T47D (cell line): ENCODE data around the gene DCP2.

Source experiments
- DNase-seq, 2 experiments: peaks; one replicate each; pipeline versions ENCODE4 v3.0.0 to v3.0.0-alpha.2; 2011 to 2012; ENCODE audit warnings: low read depth in 1 of 2, low spot score in 1 of 2
- JUND ChIP-seq: IDR thresholded peaks from 2 replicates; pipeline ENCODE4 v1.6.1; 2012; ENCODE audit warnings: low read depth
- in situ Hi-C: cut with HindIII; loops from 2 replicates; pipeline ENCODE4 v1.10.0; 2016; ENCODE audit warnings: low sequenced_read_pairs, low pct_unique_long_range_greater_than_20kb

Gene DCP2

DNA sequence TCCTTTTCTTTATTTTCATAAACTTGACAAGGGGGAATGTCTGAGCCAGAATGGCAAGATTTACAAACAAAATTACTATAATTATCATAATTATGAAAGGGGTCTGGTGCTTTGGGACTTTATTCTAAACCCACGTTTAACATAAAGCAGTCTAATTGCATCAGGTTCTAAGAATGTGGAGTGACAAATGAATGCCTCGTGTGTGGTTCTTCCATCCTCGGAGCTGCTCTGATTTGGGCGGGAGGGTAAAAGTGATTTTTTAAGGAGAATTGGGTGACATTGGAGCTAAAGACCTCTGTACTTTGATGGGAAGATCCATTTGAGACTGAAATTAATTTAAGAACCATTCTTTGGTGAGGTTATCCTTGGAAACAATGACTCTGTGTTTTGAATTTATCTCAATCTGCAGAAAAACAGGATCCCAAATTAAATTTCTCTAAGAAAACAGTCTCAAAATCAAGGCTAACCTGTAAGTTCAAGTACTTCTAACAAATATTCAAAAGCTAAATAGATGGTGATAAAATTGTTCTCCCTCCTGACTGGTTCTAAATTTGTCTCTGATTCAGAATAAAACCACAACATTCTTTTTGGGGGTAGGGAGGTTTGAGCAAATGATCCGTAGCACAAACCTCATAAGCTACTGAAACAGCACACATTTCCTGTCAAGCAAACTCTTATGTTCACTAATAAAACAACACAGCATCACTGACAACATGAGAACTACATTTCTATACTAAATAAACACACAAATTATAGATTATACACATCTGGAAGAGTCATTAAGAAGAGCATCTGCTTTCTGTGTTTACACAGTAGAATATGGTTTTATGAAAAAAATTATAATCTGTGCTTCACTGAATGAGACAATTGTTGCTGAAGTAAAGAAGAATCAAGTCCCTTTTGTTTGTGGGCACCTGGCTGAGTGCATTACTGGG is 85.5 kb downstream of the DCP2 start:
- no peak for TF ChIP-seq JUND
- no peak for DNase-seq
- in situ Hi-C loops = no loop called here

DNA sequence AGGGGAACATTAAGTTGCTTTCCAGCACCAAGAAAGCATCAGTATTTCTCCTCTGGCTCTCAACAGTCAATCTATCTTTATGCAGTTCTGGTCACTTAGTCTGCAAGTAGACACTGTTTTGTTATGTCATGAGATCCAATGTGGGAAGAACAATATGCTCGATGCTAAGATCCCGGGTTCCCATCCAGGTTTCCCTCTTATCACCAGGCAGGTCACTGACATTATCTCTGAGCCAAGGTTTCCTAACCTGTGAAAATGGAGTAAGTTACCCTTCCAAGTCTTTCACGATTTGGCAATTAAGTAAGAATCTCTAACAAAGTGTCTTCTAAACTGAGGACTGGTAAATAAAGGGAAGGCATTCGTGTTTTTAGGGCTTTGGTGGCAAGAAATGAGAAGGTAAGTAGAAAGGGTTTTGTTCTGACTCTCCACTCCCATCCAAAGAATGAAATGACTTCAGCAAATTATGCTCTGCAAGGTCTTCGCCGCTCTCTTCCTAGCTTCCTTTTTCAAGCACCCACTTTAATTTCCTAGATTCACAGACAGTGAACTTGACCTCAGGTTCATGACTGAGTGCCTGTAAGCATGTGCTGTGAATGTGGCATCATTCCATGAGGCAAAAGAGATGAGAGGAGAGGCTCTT is 86.4 kb downstream of the DCP2 start:
- no peak for TF ChIP-seq JUND
- in situ Hi-C loops = no loop called here
- DNase-seq = no peak

DNA sequence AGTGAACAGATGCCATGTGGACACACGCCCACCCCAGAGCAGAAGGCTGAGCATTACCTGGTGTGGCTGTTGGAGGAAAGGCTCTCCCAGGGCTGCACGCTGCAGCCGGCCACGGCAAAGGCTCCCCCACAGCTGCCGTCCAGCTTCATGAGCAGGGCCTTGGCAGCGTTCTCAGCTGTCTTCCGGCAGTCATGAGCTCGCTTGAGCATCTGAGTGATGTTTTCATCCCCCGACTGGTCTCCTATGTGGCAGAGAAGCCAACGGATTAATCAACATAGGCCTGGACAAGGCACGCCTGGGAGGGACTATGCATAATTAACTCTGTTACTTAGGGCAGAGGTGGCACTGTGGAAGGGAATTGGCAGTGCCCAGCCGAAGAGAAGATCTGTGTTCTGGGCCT is 87.3 kb downstream of the DCP2 start:
- in situ Hi-C loops = no loop called here
- TF ChIP-seq JUND = no peak
- no peak for DNase-seq

DNA sequence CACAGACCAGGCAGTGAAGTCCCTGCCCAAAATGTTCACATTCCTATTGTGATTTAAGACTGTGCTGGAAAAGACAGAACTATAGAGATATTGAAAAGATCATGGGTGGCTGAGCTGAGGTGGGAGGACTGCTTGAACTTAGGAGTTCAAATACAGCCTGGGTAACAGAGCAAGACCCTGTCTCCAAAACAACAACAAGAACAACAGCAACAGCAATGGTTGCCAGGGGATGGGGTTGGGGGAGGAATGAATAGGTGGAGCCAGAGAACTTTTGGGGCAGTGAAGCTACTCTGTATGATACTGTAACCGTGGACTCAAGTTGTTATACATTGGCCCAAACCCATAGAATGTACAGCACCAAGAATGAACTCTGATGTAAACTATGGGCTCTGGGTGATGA is 88.2 kb downstream of the DCP2 start:
- no peak for DNase-seq
- no peak for TF ChIP-seq JUND
- in situ Hi-C loops = no loop called here

DNA sequence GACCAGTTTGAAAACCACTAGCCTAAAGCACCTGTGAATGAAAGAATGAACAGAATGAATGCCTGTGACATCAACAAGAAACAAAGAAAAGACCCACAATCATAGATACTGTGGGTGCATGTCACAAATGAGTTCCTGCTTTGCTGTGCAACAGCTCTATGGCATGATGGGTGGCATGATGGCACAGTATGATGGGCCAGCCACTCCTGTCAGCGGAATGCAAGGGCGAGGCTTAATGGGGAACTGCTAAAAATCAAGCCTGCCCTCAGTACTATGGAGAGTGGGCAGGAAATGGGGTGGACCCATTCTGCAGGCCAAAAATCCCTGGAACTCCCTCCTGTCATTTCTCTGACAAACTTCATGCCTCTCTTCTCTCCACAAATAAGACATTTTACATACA is 89.0 kb downstream of the DCP2 start:
- in situ Hi-C loops = no loop called here
- no peak for DNase-seq
- TF ChIP-seq JUND = no peak

DNA sequence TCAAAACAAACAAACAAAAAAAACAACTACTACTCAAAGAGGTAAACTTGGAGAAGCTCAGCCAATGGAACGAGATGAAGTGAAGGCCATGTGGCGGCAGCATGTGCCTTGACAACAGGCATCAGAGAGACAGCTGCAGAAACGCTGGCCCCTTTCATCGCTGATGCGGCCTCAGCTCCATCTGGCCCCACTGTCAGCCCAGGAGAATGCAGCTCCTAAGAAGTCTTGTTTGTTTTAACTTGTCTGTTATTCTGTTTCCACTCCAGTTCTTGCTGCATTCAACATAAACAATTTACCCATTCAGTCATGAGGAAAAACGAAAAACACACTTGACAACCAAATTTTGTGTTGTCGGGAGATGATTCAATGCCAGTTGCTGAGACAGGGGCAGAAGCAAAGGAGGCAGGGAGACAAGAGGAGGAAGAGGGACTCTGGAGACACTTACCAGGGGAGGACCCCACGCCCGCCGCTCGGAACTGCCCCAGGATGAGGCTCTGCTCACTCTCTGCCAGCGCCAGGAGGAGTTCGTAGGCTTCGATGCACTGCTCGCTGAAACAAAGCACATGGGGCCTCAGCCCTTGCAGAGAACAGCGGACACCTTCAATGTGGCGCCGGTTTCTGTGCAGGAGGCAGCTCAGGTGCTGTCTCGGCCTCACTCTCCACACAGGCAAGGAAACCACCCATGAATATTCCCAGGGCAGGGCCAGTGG is 91.2 kb downstream of the DCP2 start:
- in situ Hi-C loops = no loop called here
- no peak for DNase-seq
- TF ChIP-seq JUND = no peak

DNA sequence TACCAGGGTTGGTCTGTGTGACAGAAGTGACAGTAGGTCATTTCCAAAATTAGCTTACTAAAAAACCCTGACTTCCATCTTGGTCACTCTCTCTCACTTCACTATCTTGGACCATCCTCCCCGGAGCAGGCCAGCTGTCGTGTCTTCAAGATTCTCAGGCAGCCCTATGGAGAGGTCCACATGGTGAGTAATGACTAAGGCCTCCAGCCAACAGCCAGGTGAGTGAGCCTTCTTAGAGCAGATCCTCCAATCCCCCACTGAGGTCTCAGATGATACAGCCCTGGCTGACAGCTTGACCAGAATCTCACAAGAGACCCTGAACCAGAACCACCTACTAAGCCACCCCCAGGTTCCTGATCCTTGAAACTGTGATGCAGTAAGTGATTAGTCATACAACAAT is 92.0 kb downstream of the DCP2 start:
- DNase-seq = no peak
- in situ Hi-C loops = no loop called here
- no peak for TF ChIP-seq JUND
